A549 (cell line): ENCODE data around the gene FLYWCH1. TPM values are rescaled to one million over a fixed set of nuclear protein-coding genes. Genes with fewer than 3 reads are reported as not detected.
A peak's percentile ranks its signal among the peaks of the same experiment; 100 is the strongest.

ENCODE experiments used
- ATAC-seq, 2 experiments: fragments of 200-7000 bp in 1 of 2; fragments of >200 bp in 1 of 2; cut with Nextera tagmentation in 1 of 2; cut with Tn5 transposase in 1 of 2; 3 replicates each; pipeline versions ENCODE4 v1.8.0 to v1.9.1; 2018 to 2020; ENCODE audit warnings: mild to moderate bottlenecking in 1 of 2, moderate library complexity in 1 of 2
- CTCF ChIA-PET: fragments of 300-600 bp; sonication (Branson Sonifier 250); formaldehyde crosslinking; extraction: SDS; loops from one replicate; lab custom pipeline; 2021; ENCODE audit warnings: antibody characterized with exemption, inconsistent platforms; lab: Yijun Ruan, JAX
- POLR2A ChIA-PET: fragments of 350-600 bp; formaldehyde crosslinking; extraction: SDS; loops from one replicate; lab custom pipeline; 2021; ENCODE audit warnings: antibody characterized with exemption, inconsistent platforms; lab: Yijun Ruan, JAX
- DNase-seq, 2 experiments: peaks; one replicate each; pipeline versions ENCODE4 v3.0.0 to v3.0.0-alpha.2; 2011 to 2016; ENCODE audit warnings: low read depth in 1 of 2, low spot score in 1 of 2
- FAIRE-seq: peaks from 2 replicates; lab custom pipeline; 2011; peaks lifted over from hg19 to GRCh38; lab: Jason Lieb, UNC
- H3K27ac ChIP-seq, 2 experiments: fragments of >200 bp; sonication (Bioruptor Twin); formaldehyde crosslinking; 3 replicates each; pipeline ENCODE4 v1.5.1; 2016 to 2017
- H3K4me1 ChIP-seq: fragments of >200 bp; sonication (Bioruptor Twin); formaldehyde crosslinking; 3 replicates; pipeline ENCODE4 v1.6.1; 2016
- H3K4me2 ChIP-seq: fragments of >200 bp; sonication (Bioruptor Twin); formaldehyde crosslinking; 3 replicates; pipeline ENCODE4 v1.6.1; 2016
- H3K4me3 ChIP-seq: fragments of >200 bp; sonication (Bioruptor Twin); formaldehyde crosslinking; 3 replicates; pipeline ENCODE4 v1.5.1; 2016
- H3K9me3 ChIP-seq: fragments of >200 bp; sonication (Bioruptor Twin); formaldehyde crosslinking; 3 replicates; pipeline ENCODE4 v1.6.1; 2016
- ATOH8 ChIP-seq: fragments of 250-450 bp; sonication (Bioruptor Pico); IDR thresholded peaks from 2 replicates; pipeline ENCODE4 v1.5.0; 2020; ENCODE audit warnings: low read depth, mild to moderate bottlenecking, moderate library complexity
- BCL3 ChIP-seq: fragments of >200 bp; sonication (Bioruptor Twin); formaldehyde crosslinking; IDR thresholded peaks from 3 replicates; pipeline ENCODE4 v1.6.1; 2016
- CEBPB ChIP-seq, 2 experiments: fragments of >200 bp in 1 of 2; sonication (Bioruptor Twin) in 1 of 2; formaldehyde crosslinking in 1 of 2; IDR thresholded peaks; 2 replicates each; pipeline ENCODE4 v1.6.1; 2012 to 2016
- E2F6 ChIP-seq: IDR thresholded peaks from 2 replicates; pipeline ENCODE4 v1.6.1; 2012; ENCODE audit warnings: low read depth, borderline replicate concordance
- EHF ChIP-seq: fragments of 250-450 bp; sonication (Bioruptor Pico); IDR thresholded peaks from 2 replicates; pipeline ENCODE4 v1.5.0; 2020; ENCODE audit warnings: mild to moderate bottlenecking
- FOSB ChIP-seq: fragments of 250-450 bp; sonication (Bioruptor Pico); IDR thresholded peaks from 2 replicates; pipeline ENCODE4 v1.5.0; 2020; ENCODE audit warnings: mild to moderate bottlenecking, moderate library complexity
- GATA3 ChIP-seq: IDR thresholded peaks from 2 replicates; pipeline ENCODE4 v1.6.1; 2012; ENCODE audit warnings: borderline replicate concordance
- HES2 ChIP-seq: fragments of >200 bp; sonication (Bioruptor Twin); formaldehyde crosslinking; IDR thresholded peaks from 2 replicates; pipeline ENCODE4 v1.6.1; 2016
- JUN ChIP-seq, 2 experiments: fragments of >200 bp; sonication (Bioruptor Twin); formaldehyde crosslinking; IDR thresholded peaks; 2 replicates in 1 of 2; 3 replicates in 1 of 2; pipeline ENCODE4 v1.6.1; 2016 to 2017
- MAX ChIP-seq: IDR thresholded peaks from 2 replicates; pipeline ENCODE4 v1.6.1; 2012
- MYC ChIP-seq: IDR thresholded peaks from 2 replicates; pipeline ENCODE4 v1.6.1; 2012; ENCODE audit warnings: mild to moderate bottlenecking, inconsistent platforms, low read length, improper control_type of control experiment, borderline replicate concordance
- PBX3 ChIP-seq: IDR thresholded peaks from 2 replicates; pipeline ENCODE4 v1.6.1; 2012
- PHF8 ChIP-seq: fragments of 200-600 bp; sonication (generic); IDR thresholded peaks from 2 replicates; pipeline ENCODE4 v1.6.1; 2016; ENCODE audit warnings: low read depth, mild to moderate bottlenecking, antibody characterized with exemption, moderate library complexity, borderline replicate concordance
- POLR2A ChIP-seq: IDR thresholded peaks from 2 replicates; pipeline ENCODE4 v1.6.1; 2012; ENCODE audit warnings: mild to moderate bottlenecking, low read length
- RFX5 ChIP-seq: fragments of 450-650 bp; IDR thresholded peaks from 2 replicates; pipeline ENCODE4 v1.7.1; 2014; ENCODE audit warnings: antibody characterized with exemption, mild to moderate bottlenecking, moderate library complexity
- USF2 ChIP-seq: fragments of 450-650 bp; IDR thresholded peaks from 2 replicates; pipeline ENCODE4 v1.6.1; 2014; ENCODE audit warnings: antibody characterized with exemption
- ZFP36 ChIP-seq: fragments of 450-650 bp; IDR thresholded peaks from 2 replicates; pipeline ENCODE4 v1.6.1; 2014; ENCODE audit warnings: borderline replicate concordance; ENCODE audit not compliant: partially characterized antibody
- WGBS: methylation state at CpG from one replicate; pipeline ENCODE4 v1.1.6; 2017; ENCODE audit errors: missing lambda C conversion rate; 5-methylcytosine and 5-hydroxymethylcytosine counted together
- polyA plus RNA-seq, 4 experiments: library from polyadenylated mRNA; depleted of rRNA in 3 of 4; stranded (reverse); fragments of >200 nt; fragmentation: RNase III in 1 of 4; extraction: RNeasy Plus Mini Kit Qiagen cat#74134 plus additional on column Dnase treatment in 1 of 4; gene quantifications; 2 replicates in 3 of 4; 3 replicates in 1 of 4; pipeline ENCODE4 v1.2.3, GENCODE V29; 2011 to 2017

Gene FLYWCH1
- polyA plus RNA-seq, 2 of the 4 experiments (the other 2 are of a cell fraction), result 9.3 to 22.5 TPM

GRCh38 chr16:2979669-2980226 is 68.0 kb downstream of the FLYWCH1 start:
- DNase-seq (no peak), ATAC-seq (peak; percentile 14 to 37; a peak in 3 of 6 replicates), FAIRE-seq (no peak)
- Histone ChIP-seq H3K9me3 (no peaks in the 10 kb centered on the region), H3K27ac (peak overlapping the region; percentile 91 to 95), H3K4me3 (peak overlapping the region; percentile 71), H3K4me2 (peak overlapping the region; percentile 85), H3K4me1 (peaks cover 18% of the 10 kb centered on the region; the same call in 2 of the 3 replicates)
- 4% methylated on average over 24 of the region's 43 CpGs for WGBS
- ChIA-PET POLR2A (interaction anchor here (0.8 to 2.2 kb wide), 4 partner anchors 7 to 41 kb away, joined by 3 to 13 read pairs (median 6); partner anchors contain the start of genes KREMEN2, PAQR4 and TNFRSF12A), CTCF (interaction anchor here (1.4 to 3.9 kb wide), 4 partner anchors 8 to 21 kb away, joined by 4 to 27 read pairs (median 13); partner anchors contain the start of gene PAQR4)
- TF ChIP-seq PBX3 (0 out of 2 replicates have a peak, but pooled peaks have one; percentile 16), HES2 (no peak), USF2 (no peak)

GRCh38 chr16:2980227-2981176 is 68.8 kb downstream of the FLYWCH1 start, which contains the start of gene PKMYT1:
Gene PKMYT1, minus strand, starts transcription at chr16:2980446. Its CDS starts 789 bp downstream, at chr16:2979657.
- Histone ChIP-seq H3K27ac (peak within 1 kb of the TSS; percentile 91 to 95), H3K9me3 (no peaks in the 10 kb centered on the region), H3K4me1 (peaks cover 18% of the 10 kb centered on the region; the same call in 2 of the 3 replicates), H3K4me2 (peak within 1 kb of the TSS; percentile 85), H3K4me3 (peak within 1 kb of the TSS; percentile 71)
- CTCF ChIA-PET, result interaction anchor here (0.6 to 3.9 kb wide), 10 partner anchors 9 to 149 kb away, joined by 3 to 27 read pairs (median 4); partner anchors contain the start of gene PAQR4
- POLR2A ChIA-PET, result interaction anchor here (0.6 to 2.2 kb wide), 5 partner anchors 8 to 44 kb away, joined by 3 to 13 read pairs (median 4); partner anchors contain the start of genes KREMEN2, PAQR4 and TNFRSF12A
- FAIRE-seq (no peak), DNase-seq (peak; percentile 85 to 98), ATAC-seq (peak; percentile 70 to 82)
- 14% methylated on average over 48 of the region's 91 CpGs for WGBS
- peak; percentile 28; the same call in 1 of the 2 replicates for TF ChIP-seq RFX5
- 0 out of 2 replicates have a peak, but pooled peaks have one; percentile 7 for TF ChIP-seq ATOH8 (CRISPR knock-in tag)
- TF ChIP-seq E2F6, result peak; percentile 63; the same call in 1 of the 2 replicates
- no peak for TF ChIP-seq FOSB (CRISPR knock-in tag)
- peak; percentile 92 for TF ChIP-seq POLR2A
- no peak for TF ChIP-seq EHF (CRISPR knock-in tag)
- TF ChIP-seq CEBPB (IDR thresholded peaks at IDR 0.05), result no peak
- peak; percentile 96 for TF ChIP-seq ZFP36
- TF ChIP-seq GATA3, result peak; percentile 18; the same call in 1 of the 2 replicates
- TF ChIP-seq MAX, result peak; percentile 42
- peak; percentile 89; the same call in 2 of the 3 replicates for TF ChIP-seq BCL3
- 0 out of 2 replicates have a peak, but pooled peaks have one; percentile 54 for TF ChIP-seq MYC
- TF ChIP-seq JUN (IDR thresholded peaks at IDR 0.05), result peak; percentile 83 to 87
- TF ChIP-seq PHF8, result peak; percentile 80
